Panc1 (cell line): ENCODE results near the gene ZNF208. TPM values are rescaled to one million over a fixed set of nuclear protein-coding genes. Genes with fewer than 3 reads are reported as not detected.

ENCODE experiments used
- ATAC-seq: fragments of 200-7000 bp; cut with Tn5 transposase; 2 replicates; pipeline ENCODE4 v1.9.1; 2020; ENCODE audit warnings: mild to moderate bottlenecking, moderate library complexity
- BruUV-seq: library from RNA; stranded (reverse); fragments of 400-500 nt; replicated peaks from 2 replicates; lab custom pipeline; 2021; lab: Mats Ljungman, UMichigan
- CTCF ChIA-PET: fragments of 300-600 bp; sonication (Branson Sonifier 250); formaldehyde crosslinking; loops from one replicate; lab custom pipeline; 2022; ENCODE audit warnings: antibody characterized with exemption; lab: Charles Lee
- POLR2A ChIA-PET: fragments of 300-600 bp; sonication (Branson Sonifier 250); formaldehyde crosslinking; loops from one replicate; lab custom pipeline; 2022; ENCODE audit warnings: antibody characterized with exemption; lab: Charles Lee
- DNase-seq: peaks from one replicate; pipeline ENCODE4 v3.0.0-alpha.2; 2010; ENCODE audit warnings: low read depth, low spot score
- H3K27ac ChIP-seq: 2 replicates; pipeline ENCODE4 v1.5.1; 2011; ENCODE audit warnings: mild to moderate bottlenecking, low read length, inconsistent platforms
- H3K27me3 ChIP-seq: fragments of 200-500 bp; sonication (Bioruptor generic); 2 replicates; pipeline ENCODE4 v1.6.0; 2014; ENCODE audit warnings: low read length, inconsistent platforms; ENCODE audit not compliant: control insufficient read depth, insufficient read depth
- H3K36me3 ChIP-seq: fragments of 200-500 bp; sonication (Bioruptor generic); 2 replicates; pipeline ENCODE4 v1.5.1; 2014; ENCODE audit warnings: inconsistent platforms, mild to moderate bottlenecking, low read length, moderate library complexity; ENCODE audit not compliant: control insufficient read depth, insufficient read depth
- H3K4me1 ChIP-seq: 2 replicates; pipeline ENCODE4 v1.5.1; 2011; ENCODE audit warnings: inconsistent platforms, mild to moderate bottlenecking, low read length, moderate library complexity; ENCODE audit not compliant: control insufficient read depth, insufficient read depth
- H3K4me3 ChIP-seq, 2 experiments: 2 replicates each; pipeline ENCODE4 v1.5.1; 2011 to 2012; ENCODE audit warnings: low read depth in 2 of 2, low read length in 2 of 2, mild to moderate bottlenecking in 2 of 2, inconsistent platforms in 1 of 2, moderate library complexity in 1 of 2
- H3K9me3 ChIP-seq: fragments of 200-500 bp; sonication (Bioruptor generic); 2 replicates; pipeline ENCODE4 v1.5.1; 2014; ENCODE audit warnings: low read depth, mild to moderate bottlenecking, inconsistent platforms, low read length, moderate library complexity; ENCODE audit not compliant: control insufficient read depth, insufficient read depth
- POLR2AphosphoS5 ChIP-seq: IDR thresholded peaks from 2 replicates; pipeline ENCODE4 v1.6.1; 2012; ENCODE audit warnings: mild to moderate bottlenecking, low read depth, low read length, moderate library complexity
- SIN3A ChIP-seq: IDR thresholded peaks from 2 replicates; pipeline ENCODE4 v1.6.1; 2012; ENCODE audit warnings: low read depth, mild to moderate bottlenecking, low read length, moderate library complexity, borderline replicate concordance; ENCODE audit not compliant: insufficient read depth
- TCF7L2 ChIP-seq: IDR thresholded peaks from 2 replicates; pipeline ENCODE4 v1.6.1; 2011; ENCODE audit warnings: mild to moderate bottlenecking, low read depth, low read length, inconsistent platforms
- in situ Hi-C: cut with HindIII; loops from 2 replicates; pipeline ENCODE4 v1.10.0; 2016; ENCODE audit warnings: low sequenced_read_pairs, low pct_unique_long_range_greater_than_20kb
- intact Hi-C: fragments of 100-400 bp; cut with micrococcal nuclease; formaldehyde crosslinking; loops from one replicate; pipeline ENCODE4 v1.10.0; 2022; ENCODE audit not compliant: unreplicated experiment
- total RNA-seq: library from RNA; stranded (reverse); gene quantifications from one replicate; pipeline ENCODE4 v1.2.1, GENCODE V29; 2021; ENCODE audit not compliant: unreplicated experiment
- TF ChIP-seq, protein P1 (sequence below): fragments of 450-650 bp; IDR thresholded peaks from 2 replicates; pipeline ENCODE4 v1.5.1; 2017; ENCODE audit warnings: mild to moderate bottlenecking
- TF ChIP-seq, protein P2 (sequence below), 2 experiments: IDR thresholded peaks; 2 replicates each; pipeline ENCODE4 v1.6.1; 2011 to 2012; ENCODE audit warnings: low read depth in 2 of 2, control low read depth in 1 of 2, low read length in 1 of 2, mild to moderate bottlenecking in 1 of 2, moderate library complexity in 1 of 2; ENCODE audit not compliant: insufficient read depth in 1 of 2

ZNF208 gene
- total RNA-seq, 1 experiment from 2014 or later: not detected

DNA sequence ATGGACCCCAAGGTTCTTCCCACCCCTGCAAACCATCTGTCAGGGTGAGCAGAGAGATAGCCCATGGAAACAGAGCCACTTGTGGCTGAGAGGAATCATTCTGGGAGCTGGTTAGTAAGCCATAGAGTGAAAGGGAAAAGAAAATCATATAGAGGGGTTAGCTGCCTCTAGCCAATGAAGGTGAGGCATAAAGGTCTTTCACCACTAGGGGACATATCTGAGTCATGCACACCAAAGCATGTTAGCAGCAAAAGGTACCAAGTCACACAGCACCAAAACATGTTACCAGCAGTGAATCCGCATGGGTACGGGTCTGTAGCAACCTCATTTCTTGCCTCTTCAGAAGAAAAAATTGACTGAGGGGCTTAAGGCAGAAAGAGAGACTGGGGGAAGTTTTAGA, 98.1 kb downstream of the ZNF208 start:
- no TSS peak for BruUV-seq
- Histone ChIP-seq H3K4me3 (no peak overlapping the region), H3K4me1 (no peaks in the 10 kb centered on the region), H3K9me3 (no peaks in the 10 kb centered on the region), H3K36me3 (no peaks in the 10 kb centered on the region), H3K27ac (no peak overlapping the region), H3K27me3 (no peaks in the 10 kb centered on the region)
- DNase-seq (no peak), ATAC-seq (no peak)
- TF ChIP-seq, protein P1, sequence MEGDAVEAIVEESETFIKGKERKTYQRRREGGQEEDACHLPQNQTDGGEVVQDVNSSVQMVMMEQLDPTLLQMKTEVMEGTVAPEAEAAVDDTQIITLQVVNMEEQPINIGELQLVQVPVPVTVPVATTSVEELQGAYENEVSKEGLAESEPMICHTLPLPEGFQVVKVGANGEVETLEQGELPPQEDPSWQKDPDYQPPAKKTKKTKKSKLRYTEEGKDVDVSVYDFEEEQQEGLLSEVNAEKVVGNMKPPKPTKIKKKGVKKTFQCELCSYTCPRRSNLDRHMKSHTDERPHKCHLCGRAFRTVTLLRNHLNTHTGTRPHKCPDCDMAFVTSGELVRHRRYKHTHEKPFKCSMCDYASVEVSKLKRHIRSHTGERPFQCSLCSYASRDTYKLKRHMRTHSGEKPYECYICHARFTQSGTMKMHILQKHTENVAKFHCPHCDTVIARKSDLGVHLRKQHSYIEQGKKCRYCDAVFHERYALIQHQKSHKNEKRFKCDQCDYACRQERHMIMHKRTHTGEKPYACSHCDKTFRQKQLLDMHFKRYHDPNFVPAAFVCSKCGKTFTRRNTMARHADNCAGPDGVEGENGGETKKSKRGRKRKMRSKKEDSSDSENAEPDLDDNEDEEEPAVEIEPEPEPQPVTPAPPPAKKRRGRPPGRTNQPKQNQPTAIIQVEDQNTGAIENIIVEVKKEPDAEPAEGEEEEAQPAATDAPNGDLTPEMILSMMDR: peak; percentile 24
- TF ChIP-seq POLR2AphosphoS5: no peak
- intact Hi-C loops: no loop called here
- ChIA-PET POLR2A (no interaction called here), CTCF (no interaction called here)
- in situ Hi-C loops: no loop called here

DNA sequence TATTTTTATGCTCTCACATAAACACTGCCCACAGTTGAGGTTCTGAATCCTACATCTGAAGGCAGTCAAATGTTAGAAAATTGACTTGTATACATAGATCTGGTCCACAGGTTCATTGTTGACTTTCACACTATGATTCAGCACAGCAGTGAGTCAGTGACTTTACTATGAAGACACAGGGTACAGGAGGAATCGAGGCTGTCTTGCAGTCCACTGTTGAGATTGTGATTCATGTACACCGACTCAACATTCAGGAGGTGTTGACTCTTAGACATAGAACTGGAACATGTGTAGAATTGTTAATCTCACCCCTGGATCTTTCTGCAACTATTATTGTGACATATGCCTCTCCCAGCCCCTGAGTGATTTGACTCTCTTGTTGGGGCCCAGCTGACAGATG, 100.4 kb downstream of the ZNF208 start:
- DNase-seq: peak; percentile 8
- H3K9me3 ChIP-seq: no peaks in the 10 kb centered on the region

More for the DNA sequence above, 100.4 kb downstream of the ZNF208 start:
- no TSS peak for BruUV-seq
- Histone ChIP-seq H3K27me3 (no peaks in the 10 kb centered on the region), H3K27ac (no peak overlapping the region), H3K4me3 (no peak overlapping the region), H3K4me1 (no peaks in the 10 kb centered on the region), H3K36me3 (no peaks in the 10 kb centered on the region)
- CTCF ChIA-PET: no interaction called here
- no peak for ATAC-seq
- TF ChIP-seq SIN3A: no peak
- TF ChIP-seq, protein P1: no peak
- TF ChIP-seq TCF7L2: no peak
- TF ChIP-seq, protein P2, sequence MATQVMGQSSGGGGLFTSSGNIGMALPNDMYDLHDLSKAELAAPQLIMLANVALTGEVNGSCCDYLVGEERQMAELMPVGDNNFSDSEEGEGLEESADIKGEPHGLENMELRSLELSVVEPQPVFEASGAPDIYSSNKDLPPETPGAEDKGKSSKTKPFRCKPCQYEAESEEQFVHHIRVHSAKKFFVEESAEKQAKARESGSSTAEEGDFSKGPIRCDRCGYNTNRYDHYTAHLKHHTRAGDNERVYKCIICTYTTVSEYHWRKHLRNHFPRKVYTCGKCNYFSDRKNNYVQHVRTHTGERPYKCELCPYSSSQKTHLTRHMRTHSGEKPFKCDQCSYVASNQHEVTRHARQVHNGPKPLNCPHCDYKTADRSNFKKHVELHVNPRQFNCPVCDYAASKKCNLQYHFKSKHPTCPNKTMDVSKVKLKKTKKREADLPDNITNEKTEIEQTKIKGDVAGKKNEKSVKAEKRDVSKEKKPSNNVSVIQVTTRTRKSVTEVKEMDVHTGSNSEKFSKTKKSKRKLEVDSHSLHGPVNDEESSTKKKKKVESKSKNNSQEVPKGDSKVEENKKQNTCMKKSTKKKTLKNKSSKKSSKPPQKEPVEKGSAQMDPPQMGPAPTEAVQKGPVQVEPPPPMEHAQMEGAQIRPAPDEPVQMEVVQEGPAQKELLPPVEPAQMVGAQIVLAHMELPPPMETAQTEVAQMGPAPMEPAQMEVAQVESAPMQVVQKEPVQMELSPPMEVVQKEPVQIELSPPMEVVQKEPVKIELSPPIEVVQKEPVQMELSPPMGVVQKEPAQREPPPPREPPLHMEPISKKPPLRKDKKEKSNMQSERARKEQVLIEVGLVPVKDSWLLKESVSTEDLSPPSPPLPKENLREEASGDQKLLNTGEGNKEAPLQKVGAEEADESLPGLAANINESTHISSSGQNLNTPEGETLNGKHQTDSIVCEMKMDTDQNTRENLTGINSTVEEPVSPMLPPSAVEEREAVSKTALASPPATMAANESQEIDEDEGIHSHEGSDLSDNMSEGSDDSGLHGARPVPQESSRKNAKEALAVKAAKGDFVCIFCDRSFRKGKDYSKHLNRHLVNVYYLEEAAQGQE (IDR thresholded peaks at IDR 0.05; ENCODE audit: insufficient read depth in 1 of 2, low read depth in 2 of 2, low read length in 1 of 2): no peak
- no peak for TF ChIP-seq POLR2AphosphoS5
- in situ Hi-C loops: no loop called here
- POLR2A ChIA-PET: no interaction called here
- intact Hi-C loops: no loop called here
